Stimulated activated CD8-positive, alpha-beta memory T cell treated with anti-CD3 and anti-CD28 coated beads, Interleukin-15, amount 100 ng/mL, for 48 hours (primary cell): Measurements from ENCODE around the gene RHOJ.
"Not testable (repeated sequence)": the region's sequence is repeated elsewhere in the genome, so short reads cannot be mapped to it uniquely, and the experiment has no call there.

ENCODE experiments used
- DNase-seq, 2 donors: peaks; one replicate each; pipeline ENCODE4 v3.0.0-alpha.2; 2020; ENCODE audit warnings: low read depth in 2 of 2

Gene RHOJ

DNA sequence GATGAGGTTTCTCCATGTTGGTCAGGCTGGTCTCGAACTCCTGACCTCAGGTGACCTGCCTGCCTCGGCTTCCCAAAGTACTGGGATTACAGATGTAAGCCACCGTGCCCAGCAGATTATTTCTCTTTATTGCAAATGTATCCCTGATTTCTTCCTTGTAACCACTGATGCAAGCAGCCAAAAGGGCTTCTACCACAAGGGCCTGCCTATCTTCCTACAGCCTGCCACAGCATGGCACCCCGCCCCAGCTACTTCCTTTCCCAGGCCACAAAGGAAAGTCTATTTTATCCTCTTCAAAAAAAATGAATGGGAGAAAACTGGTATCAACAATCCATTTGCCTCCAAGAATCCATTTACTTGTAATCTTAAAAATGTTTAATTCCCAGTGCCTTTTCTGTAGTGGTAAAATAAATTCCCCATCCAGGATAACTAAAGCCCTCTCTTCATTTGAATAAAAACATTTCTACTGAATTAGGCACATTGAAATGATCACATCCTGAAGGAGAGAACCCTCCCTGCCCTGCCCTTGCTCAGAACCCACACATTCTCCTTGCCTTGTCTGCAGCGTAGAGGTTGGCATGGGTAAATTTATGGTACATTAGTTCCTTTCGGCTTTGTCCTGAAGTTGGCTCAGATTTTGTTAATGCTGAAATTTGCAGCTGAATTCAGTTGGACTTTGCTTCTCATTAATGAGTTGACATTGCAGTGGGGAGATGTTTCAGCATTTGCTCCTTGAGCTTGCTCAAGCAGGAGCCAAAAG, 95.3 kb downstream of the RHOJ start:
- no peak for DNase-seq

DNA sequence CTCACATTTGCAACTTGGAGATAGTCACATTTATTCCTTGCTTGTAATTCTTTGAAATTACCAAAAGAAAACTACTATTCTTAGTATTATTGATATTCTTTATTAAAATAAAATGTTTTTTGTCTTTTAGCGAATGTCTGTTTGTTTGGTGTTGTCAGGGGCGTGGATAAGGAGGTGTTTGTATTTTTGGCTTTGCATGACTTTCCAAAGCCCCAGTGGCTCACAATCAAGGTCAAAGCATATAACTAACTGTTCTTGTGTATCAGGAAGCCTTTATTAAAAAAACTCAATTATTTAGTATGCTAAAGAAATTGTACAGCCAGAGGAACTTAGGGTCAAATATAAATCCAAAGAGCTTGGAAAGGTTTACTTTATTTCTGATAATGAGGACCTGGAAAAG, 96.6 kb downstream of the RHOJ start:
- DNase-seq, result no peak

DNA sequence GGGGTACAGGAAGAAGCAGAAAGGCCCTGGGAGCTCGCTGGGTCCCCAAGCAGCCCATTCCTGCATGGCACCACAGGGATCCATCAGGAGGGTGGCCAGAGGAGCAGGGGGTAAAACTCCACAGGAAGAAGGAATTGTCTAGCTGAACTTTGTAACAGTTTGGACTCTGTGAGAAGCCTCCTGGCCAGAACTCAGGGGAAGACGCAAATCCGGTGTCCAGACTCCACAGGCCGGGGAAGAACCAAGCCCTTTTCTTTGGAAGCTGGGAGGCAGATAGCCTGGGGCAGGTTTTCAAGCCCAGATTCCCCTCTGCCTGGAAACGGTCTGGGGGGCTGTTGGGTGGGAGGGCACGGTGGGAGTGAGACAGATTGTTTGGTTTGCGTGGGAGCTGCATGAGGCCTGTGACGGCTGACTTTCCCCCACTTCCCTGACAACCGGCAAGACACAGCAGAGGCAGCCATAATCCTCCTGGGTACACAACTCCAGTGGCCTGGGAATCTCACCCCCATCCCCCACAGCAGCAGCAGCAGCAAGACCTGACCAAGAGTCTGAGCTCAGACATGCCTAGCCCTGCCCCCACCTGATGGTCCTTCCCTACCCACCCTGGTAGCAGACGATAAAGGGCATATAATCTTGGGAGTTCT, 97.8 kb downstream of the RHOJ start:
- no peak for DNase-seq

DNA sequence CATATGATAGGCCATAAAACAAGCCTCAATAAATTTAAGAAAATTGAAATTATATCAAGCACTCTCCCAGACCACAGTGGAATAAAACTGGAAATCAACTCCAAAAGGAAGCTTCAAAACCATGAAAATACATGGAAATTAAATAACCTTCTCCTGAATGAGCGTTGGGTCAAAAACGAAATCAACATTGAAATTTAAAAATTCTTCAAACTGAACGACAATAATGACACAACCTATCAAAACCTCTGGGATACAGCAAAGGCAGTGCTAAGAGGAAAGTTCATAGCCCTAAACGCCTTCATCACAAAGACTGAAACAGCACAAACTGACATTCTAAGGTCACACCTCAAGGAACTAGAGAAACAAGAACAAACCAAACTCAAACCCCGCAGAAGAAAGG, 100.2 kb downstream of the RHOJ start:
- DNase-seq, result not testable (repeated sequence)

DNA sequence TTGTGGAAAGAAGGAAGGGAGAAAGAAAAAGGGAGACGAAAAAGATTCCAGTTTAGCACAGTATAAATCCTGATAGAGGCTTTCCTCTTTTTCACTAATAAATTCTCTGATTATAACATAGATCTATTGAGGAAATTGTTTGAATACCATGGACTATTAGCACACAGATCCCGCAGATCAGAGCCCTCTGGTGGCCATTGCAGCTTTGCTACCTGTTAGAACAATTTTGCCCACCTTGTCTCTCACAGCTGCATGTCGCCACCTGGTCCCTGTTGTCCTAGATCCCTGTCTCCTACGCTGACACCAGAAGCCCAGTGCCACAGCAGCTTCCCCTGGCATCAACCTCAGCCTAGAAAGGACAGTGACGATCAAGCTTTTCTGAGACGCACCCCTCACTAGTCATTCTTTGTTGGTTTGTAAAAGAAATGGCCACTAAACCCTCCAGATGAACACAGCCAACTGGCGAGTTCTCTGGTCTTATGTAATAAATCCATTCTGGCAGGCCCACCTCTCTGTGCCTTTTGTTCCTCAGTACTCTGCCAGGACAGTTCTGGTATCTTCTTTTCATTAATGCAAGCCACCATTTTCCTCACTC, 104.6 kb downstream of the RHOJ start:
- DNase-seq, result no peak

DNA sequence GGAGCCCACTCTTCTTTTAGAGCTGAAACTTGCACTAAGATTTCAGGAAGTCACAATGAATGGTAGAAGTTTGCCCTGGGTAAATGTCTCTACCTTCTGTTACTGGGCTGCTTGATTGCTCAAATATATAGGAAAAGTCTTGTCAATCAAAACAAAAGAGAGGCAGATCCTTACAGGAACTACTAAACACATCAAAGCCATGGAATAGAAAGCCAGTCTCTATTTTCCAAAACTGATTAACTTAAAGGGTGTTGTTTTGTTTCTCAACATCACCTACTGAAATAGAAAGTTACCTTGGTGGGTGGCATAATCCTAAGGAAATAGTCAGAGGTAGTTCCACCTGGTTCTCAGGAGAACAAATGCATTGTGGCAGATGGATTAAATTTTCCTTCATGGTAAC, 114.6 kb downstream of the RHOJ start, which contains the start of gene GPHB5:
TSS of gene GPHB5 (minus strand) at position 101 of the 400 bp plus-strand sequence. CDS start 1,086 bp downstream, outside the sequence.
- DNase-seq, result no peak

DNA sequence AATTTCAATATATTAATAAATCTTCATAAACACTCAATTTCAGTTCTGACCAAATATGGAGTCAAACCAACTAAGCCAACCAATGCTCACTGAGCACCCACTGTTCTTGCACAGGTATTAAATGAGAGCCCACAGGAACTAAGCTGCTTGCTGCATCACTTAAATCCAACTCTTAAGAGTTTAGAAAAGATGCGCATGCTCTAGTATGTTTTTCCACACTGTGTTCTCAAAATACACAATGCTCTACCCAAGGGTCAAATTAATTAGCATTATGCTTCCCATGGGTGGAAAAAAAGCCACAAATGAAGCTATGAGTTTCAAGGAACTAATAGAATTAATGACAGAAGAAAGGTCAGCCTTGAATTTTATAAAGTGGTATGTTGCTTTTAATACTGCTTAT, 118.2 kb downstream of the RHOJ start:
- DNase-seq, result no peak

DNA sequence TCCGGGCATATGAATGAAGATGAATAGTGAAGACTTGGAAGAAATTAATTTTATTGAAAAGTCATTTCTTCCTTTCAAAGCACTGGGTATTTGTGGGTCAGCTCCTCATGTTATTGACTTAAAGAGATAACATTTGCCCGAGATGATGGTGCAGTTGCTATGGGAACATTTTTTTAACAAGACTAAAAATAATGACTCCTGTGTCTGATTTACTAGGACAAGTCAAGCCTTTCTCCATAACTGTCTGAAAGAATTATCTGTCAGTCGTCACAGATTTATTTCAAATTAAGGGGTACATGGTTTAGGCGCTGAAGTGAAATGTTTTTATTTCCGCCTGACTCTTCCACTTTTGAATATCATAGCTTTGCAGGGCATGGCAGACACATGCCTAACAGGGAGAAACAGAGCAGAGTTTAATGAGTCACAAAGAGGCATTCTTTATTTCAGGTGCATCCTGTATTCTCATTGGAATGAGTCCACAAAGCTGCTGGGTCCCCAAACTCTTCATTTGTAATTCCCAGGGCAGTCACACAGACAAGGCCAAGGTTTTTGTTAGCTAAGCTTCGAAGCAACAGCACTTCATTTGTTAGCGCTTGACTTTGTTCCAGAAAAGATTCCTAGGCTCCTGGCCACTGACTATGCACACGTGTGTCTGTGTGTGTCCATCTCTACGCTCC, 118.8 kb downstream of the RHOJ start:
- DNase-seq, result no peak

DNA sequence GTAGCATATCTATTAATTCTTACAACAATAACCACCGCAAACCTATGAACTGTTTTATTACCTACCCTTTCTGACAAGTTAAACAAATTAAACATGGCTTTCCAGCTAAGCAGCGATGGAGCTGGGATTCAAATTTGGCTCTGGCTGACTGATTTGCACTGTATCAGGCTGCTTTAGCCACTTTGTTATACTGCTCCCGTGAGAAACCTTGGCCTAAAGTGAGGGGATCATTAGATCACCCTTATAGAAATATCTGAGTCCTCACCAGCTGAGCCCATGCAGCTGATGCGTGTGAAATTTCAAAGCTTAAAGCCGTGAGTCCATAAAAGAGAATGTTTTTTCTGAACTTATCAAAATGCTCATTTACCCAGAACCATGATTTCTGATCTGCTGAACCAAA, 122.6 kb downstream of the RHOJ start:
- no peak for DNase-seq

DNA sequence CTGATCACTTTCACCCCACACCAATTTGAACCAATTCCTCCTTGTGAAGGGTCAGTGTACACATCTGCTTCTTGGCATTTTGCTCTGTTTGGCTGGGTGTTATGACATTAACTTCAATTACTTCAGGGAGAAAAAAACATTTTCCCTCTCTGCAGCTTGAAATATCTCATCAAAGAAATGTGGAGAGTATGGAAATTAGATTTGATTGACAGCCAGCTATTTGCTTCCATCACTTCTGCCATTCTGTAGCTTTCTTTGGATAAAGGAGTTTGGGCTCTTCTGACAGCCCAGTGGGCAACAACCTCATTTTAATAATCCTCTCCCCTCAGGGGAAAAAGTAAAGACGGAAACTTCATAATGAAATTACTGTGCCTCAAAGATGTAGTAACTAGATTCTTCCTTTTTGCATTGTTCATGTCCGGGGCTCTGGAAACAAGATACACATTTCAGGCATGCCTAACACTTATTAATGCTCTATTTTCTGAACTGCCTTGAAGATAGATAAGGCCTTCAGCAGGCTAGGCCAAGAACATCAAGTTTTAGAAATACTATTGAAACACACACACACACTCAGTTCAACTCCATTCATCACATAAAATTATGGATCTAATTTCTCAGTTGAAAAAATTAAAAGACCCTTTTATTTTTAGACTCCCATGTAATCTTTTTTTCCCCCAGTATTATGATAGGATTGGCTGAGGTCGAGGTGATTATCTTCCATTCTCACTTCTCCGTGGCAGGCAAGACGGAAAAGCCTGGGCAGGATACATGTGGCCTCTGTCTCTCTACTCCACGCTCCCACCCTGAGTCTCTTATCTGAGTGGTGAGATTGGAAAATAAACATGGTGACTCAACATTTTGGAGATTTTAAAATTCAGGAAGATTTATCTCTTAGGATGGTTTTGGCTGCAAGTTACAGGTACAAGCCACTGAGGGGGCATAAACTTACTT, 124.8 kb downstream of the RHOJ start:
- no peak for DNase-seq

DNA sequence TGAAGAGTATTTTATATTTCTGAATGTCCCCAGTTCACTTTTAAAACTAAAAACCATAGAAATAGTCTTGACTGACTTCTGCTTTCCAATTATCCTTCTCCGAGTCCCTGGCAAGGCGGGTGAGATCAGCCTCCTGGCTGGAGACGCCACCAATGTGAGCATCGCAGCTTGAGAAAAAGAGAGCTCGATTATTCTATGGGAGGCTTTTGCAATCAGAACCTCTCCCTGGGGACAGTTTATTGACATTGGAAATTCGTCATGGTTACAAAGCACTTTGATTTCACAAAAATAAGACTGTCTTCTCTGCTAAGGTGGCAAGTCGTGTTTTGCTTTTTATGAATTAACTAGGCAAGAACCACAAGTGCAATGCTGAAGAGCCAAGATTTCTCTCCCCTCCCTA, 138.1 kb downstream of the RHOJ start:
- DNase-seq, result no peak
